ENCODE measurements around the gene ATP1A2. TPM values are rescaled to one million over a fixed set of nuclear protein-coding genes. Genes with fewer than 3 reads are reported as not detected.

Gene ATP1A2
- total RNA-seq, 4 donors from 2014 or later, result 1.1 to 5.8 (median 5.0) TPM

DNA sequence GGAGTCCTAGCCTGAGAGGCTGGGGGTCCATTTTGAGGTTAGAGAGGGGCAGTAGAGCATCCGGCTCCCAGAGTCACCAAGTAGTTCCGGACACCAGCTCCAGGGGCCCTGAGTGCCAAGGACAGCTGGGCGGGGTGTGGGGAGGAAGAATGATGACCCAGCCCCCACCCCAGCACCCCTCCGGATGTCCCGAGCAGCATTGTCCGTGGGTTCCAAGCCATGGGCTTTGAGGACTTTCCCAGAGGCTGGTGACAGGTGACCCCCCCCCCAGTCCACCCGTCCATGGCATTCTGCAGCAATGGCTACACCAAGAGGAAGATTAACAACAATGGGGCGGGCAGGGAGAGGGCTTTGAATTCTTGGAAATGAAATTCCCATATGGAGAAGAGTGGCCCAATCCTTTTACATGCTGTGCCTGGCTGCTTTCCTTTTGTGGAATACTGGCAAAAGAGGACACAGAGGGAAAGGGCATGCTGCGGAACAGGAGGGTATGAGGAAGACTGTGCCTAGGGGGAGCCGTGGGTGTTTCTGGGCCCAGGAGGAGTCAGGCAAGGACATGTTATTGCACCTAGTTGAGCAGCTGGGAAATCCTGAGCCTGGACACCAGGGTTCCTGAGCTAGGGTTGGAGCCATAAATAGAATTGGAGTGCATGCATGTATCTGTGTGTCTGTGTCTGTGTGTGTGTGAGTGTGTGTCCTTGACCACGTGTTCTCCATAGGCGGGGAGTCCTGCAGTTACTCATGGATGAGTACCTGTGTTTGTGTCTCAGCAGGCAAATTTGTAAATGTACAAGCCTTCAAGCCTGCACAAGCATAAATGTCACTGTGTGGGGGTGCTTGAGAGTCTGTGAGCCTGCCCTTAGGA, 956 bp downstream of the ATP1A2 start:
- intact Hi-C loops (cut with DNase I; ENCODE audit: low total_unique reads), result no loop called here
- 54% methylated on average over 12 of the region's 12 CpGs for WGBS, 2 donors
- TF ChIP-seq, protein P1, sequence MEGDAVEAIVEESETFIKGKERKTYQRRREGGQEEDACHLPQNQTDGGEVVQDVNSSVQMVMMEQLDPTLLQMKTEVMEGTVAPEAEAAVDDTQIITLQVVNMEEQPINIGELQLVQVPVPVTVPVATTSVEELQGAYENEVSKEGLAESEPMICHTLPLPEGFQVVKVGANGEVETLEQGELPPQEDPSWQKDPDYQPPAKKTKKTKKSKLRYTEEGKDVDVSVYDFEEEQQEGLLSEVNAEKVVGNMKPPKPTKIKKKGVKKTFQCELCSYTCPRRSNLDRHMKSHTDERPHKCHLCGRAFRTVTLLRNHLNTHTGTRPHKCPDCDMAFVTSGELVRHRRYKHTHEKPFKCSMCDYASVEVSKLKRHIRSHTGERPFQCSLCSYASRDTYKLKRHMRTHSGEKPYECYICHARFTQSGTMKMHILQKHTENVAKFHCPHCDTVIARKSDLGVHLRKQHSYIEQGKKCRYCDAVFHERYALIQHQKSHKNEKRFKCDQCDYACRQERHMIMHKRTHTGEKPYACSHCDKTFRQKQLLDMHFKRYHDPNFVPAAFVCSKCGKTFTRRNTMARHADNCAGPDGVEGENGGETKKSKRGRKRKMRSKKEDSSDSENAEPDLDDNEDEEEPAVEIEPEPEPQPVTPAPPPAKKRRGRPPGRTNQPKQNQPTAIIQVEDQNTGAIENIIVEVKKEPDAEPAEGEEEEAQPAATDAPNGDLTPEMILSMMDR (IDR thresholded peaks at IDR 0.05), result no peak
- no peak for TF ChIP-seq POLR2A (IDR thresholded peaks at IDR 0.05)
- DNase-seq (ENCODE audit: low spot score in 2 of 2), result no peak
- H3K4me3 ChIP-seq (ENCODE audit: low read depth, poor library complexity, severe bottlenecking), result no peak overlapping the region

- no peak overlapping the region for H3K4me3 ChIP-seq (ENCODE audit: low read depth, poor library complexity, severe bottlenecking)
- DNase-seq (ENCODE audit: low spot score in 2 of 2), result no peak
- intact Hi-C loops (cut with DNase I; ENCODE audit: low total_unique reads), result no loop called here
- WGBS, 2 donors, result 22 to 27% methylated on average over 1 of the region's 1 CpG
- no peak for TF ChIP-seq POLR2A (IDR thresholded peaks at IDR 0.05)
- TF ChIP-seq, protein P1 (IDR thresholded peaks at IDR 0.05), result no peak
These were observed 1.7 kb downstream of the ATP1A2 start for GRCh38 chr1:160117300-160117699.

DNA sequence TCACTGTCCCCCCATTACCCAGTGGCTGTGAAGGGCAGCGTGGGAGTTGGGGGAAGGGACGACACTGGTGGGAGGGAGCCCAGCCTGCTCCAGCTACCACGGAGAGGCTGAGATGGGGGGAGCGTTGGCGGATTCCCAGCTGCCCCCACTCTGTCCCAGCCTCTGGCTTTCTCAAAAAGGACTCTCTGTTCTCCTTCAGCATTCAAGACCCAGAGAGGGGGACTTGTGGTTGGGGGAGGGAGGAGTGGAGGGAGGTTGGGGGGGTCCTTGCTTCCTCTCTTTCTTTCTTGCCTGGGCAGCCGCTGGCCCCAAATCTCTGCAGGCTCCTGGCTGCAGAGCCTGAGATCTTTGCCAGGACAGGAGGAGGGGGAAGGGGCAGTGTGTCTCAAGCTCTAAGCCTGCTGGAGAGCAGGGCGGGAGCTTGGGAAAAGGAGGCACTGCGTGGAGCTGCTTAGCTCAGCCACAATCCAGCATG, 2.2 kb downstream of the ATP1A2 start:
- TF ChIP-seq, protein P1 (IDR thresholded peaks at IDR 0.05), result no peak
- no peak for TF ChIP-seq POLR2A (IDR thresholded peaks at IDR 0.05)
- DNase-seq (ENCODE audit: low spot score in 2 of 2), result no peak
- H3K4me3 ChIP-seq (ENCODE audit: low read depth, poor library complexity, severe bottlenecking), result no peak overlapping the region
- 27 to 30% methylated on average over 6 to 8 of the region's 8 CpGs for WGBS, 2 donors
- intact Hi-C loops (cut with DNase I; ENCODE audit: low total_unique reads), result no loop called here

DNA sequence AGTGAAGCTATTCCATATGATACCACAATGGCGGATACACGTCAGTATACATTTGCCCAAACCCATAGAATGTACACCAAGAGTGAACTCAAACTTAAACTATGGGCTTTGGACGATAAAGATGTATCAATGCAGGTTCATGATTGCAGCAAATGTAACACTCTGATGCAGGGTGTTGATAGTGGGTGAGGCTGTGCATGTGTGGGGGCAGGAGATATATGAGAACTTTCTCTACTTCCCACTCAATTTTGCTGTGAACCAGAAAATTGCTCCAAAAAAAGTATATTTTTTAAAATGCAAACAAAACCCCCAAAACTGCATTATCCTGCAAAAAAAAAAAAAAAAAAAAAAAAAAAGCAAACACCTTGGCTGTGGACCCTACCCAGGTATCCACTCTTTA, 3.4 kb downstream of the ATP1A2 start:
- 77 to 92% methylated on average over 3 of the region's 3 CpGs for WGBS, 2 donors
- TF ChIP-seq, protein P1 (IDR thresholded peaks at IDR 0.05), result no peak
- no peak for TF ChIP-seq POLR2A (IDR thresholded peaks at IDR 0.05)
- intact Hi-C loops (cut with DNase I; ENCODE audit: low total_unique reads), result no loop called here
- DNase-seq (ENCODE audit: low spot score in 2 of 2), result no peak
- no peak overlapping the region for H3K4me3 ChIP-seq (ENCODE audit: low read depth, poor library complexity, severe bottlenecking)

DNA sequence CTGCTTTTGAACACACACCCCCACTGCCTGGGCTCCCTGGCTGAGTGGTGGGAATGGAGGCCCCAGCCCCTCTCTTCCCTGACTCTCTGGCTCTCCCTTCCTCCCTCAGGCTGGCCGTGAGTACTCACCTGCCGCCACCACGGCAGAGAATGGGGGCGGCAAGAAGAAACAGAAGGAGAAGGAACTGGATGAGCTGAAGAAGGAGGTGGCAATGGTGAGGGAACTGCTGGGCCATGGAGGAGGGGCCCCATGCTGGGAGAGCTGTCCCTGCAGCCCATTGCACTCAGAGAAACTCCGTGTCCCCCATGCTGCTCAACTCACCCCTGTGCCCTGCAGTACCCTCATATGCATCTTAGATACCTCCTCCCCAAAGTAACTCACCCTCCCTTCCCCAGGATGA, 5.2 kb downstream of the ATP1A2 start:
- WGBS, 2 donors, result 87 to 92% methylated on average over 5 of the region's 5 CpGs
- no peak for DNase-seq (ENCODE audit: low spot score in 2 of 2)
- no peak for TF ChIP-seq POLR2A (IDR thresholded peaks at IDR 0.05)
- no peak overlapping the region for H3K4me3 ChIP-seq (ENCODE audit: low read depth, poor library complexity, severe bottlenecking)
- intact Hi-C loops (cut with DNase I; ENCODE audit: low total_unique reads), result no loop called here

DNA sequence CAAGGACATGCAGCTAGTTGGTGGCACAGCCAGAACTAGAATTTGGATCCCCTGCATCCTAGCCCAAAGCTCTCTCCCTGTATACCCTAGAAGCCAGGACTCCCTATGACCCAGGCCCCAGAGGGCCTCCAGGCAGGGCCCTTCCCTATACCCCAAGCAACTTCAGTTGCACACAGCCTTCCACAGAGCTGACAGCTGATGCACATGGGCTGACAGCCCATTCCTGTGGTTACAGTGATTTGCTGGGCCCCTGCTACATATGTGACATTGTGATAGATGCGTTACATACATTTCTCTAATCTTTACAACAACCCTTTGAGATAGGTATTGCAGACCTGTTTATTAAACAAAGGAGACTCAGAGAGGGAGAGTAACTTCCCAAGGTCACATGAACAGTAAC, 5.8 kb downstream of the ATP1A2 start:
- H3K4me3 ChIP-seq (ENCODE audit: low read depth, poor library complexity, severe bottlenecking), result no peak overlapping the region
- no peak for DNase-seq (ENCODE audit: low spot score in 2 of 2)
- WGBS, 2 donors, result 95% methylated on average over 1 of the region's 1 CpG
- TF ChIP-seq, protein P1 (IDR thresholded peaks at IDR 0.05), result no peak
- no peak for TF ChIP-seq POLR2A (IDR thresholded peaks at IDR 0.05)
- intact Hi-C loops (cut with DNase I; ENCODE audit: low total_unique reads), result no loop called here
